GM18951 (cell line): ENCODE results near the gene TREX2.

ENCODE experiments used
- POLR2A ChIP-seq: IDR thresholded peaks from 4 replicates; pipeline ENCODE4 v1.6.1; 2011; ENCODE audit warnings: mild to moderate bottlenecking; ENCODE audit not compliant: insufficient read length, insufficient read depth; ENCODE audit errors: extremely low read depth
- in situ Hi-C: fragments of 300-500 bp; cut with MboI; formaldehyde crosslinking; loops from one replicate; pipeline ENCODE4 v1.12.0; 2022; ENCODE audit warnings: low sequenced_read_pairs, mixed read lengths, inconsistent platforms; ENCODE audit not compliant: unreplicated experiment

The TREX2 gene

DNA sequence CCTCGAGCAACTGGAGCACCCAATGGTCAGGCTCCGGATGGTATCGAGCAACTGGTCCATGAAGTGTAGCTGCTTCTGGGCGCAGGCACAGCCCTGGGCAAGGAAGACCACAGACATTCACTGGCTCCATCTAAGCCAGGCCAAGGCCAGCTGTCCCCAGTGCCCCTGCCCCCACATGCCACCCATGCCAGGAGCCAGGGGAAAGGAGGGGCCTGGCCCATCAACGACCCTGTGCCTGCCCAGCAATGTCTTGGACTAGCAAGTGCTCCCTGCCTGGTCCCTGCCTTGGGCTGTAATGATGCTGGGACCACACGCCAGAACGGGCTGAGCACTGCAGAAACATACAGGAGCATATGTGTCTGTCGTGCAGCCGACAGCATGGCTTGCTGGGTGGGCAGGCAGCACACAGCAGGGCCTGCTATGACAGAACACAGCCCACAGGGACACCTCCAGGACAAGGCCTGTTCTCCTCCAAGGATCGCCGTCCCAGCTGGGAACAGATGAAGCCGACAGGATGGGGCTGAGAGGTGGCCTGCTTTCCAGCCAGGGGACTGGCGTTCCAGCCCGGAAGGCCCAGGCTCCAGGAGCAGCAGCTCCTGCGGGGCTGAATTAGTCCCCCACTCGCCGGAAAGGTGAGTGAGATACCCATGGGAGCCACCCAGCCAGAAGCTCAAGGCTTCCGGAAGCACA is 11.4 kb upstream of the TREX2 start:
- TF ChIP-seq POLR2A = no peak
- in situ Hi-C loops = no loop called here

DNA sequence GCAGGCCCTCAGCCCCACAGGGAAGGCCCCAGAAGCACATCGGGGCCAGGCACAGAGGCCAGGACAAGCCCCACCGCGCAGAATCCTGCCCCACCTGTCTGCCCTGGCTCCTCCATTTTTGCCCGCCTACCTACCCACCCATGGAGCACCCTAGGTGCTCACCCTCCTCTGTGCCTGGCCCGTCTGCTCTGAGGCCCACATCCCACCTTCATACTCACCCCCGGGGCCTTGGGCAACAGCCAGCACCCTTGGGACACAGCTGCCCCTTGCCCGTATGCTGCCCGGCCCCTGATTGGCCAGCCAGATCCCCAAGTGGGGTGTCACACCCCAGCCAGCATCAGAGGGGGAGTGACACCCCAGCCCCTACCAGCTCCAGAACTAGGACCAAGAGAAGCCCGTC is 10.8 kb upstream of the TREX2 start:
- no peak for TF ChIP-seq POLR2A
- in situ Hi-C loops = no loop called here

DNA sequence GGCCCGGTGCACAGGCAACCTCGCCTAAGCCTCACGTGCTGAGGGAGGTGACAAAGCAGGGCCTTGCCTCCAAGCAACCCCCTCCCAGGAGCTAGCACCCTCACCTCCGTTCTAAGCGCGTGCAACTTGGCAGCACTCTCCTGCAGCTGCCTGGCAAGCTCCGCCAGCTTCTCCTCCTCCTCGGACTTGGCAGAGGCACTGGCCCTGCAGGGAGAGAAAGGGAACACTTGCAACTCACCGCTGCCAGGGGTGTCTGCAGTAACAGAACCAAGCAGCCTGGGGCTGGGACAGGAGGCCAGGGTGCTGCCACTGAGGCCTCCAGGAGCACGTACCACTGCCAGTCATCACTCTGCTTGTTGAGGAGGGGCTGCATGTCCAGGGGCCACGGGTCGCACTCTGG is 10.3 kb upstream of the TREX2 start:
- in situ Hi-C loops = no loop called here
- TF ChIP-seq POLR2A = no peak

DNA sequence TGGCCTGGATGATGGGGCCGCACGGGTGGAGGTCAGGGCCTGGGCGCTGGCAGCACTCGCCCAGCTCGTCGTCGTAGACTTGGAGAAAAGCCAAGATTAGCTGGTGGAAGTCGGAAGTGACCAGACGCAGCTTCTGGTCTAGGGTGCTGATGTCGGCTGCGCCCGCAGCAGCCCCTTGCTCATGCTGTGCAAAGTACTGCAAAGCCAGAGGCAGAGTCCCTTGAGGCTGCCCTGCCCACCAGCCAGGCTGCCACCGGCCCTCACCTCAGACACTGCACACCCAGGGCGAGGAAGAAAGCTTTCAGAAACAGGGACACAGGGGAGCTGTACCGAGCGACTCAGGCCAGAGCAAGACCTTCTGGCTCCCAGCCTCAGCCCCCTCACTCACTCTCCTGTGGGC is 9.7 kb upstream of the TREX2 start:
- no peak for TF ChIP-seq POLR2A
- in situ Hi-C loops = no loop called here

DNA sequence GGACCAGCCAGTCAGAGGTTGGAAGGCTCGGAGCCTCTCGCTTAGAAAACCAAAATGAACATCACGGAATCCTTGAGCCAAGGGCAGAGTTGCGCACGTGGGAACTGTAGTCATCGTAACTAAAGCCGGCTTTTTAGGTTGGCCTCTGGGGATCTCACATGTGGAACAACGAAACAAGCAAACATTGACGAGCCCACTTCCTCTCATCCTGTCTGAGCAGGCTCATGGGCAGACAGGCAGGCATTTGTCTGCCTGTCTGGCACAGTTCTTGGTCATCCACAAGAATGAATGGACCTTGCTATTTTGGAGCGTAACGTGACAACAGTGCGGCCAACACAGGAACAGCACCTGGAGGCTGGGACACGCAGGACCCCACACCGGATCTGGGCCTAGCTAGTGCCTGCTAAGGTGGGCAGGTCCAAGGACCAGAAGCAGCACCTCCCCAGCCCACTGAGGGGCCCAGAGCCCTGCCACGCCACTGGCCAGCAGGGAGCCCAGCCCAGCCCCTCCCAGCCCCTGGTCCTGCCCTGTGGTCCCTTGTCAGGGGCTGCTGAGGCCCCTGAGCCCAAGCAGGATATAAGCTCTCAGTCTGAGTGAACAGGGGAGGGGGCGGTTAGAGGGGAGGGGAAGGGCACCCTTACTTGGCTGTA is 9.2 kb upstream of the TREX2 start:
- no peak for TF ChIP-seq POLR2A
- in situ Hi-C loops = no loop called here

DNA sequence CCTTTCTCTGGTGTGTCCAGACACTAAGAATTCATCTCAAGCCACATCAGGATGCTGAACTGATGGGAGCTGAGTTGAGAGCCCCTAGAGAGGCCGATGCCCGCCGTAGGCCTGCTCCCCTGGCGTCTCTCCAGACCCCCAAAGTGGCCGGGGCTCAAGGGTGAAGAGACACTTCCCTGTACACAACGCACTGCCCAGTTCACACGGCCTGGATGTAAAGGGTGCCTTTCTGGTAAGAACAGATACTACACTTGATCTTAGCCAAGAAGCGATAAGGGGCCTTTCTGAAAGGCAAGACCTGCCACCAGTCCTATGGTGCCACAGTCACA is 5.1 kb upstream of the TREX2 start:
- no peak for TF ChIP-seq POLR2A
- in situ Hi-C loops = no loop called here

DNA sequence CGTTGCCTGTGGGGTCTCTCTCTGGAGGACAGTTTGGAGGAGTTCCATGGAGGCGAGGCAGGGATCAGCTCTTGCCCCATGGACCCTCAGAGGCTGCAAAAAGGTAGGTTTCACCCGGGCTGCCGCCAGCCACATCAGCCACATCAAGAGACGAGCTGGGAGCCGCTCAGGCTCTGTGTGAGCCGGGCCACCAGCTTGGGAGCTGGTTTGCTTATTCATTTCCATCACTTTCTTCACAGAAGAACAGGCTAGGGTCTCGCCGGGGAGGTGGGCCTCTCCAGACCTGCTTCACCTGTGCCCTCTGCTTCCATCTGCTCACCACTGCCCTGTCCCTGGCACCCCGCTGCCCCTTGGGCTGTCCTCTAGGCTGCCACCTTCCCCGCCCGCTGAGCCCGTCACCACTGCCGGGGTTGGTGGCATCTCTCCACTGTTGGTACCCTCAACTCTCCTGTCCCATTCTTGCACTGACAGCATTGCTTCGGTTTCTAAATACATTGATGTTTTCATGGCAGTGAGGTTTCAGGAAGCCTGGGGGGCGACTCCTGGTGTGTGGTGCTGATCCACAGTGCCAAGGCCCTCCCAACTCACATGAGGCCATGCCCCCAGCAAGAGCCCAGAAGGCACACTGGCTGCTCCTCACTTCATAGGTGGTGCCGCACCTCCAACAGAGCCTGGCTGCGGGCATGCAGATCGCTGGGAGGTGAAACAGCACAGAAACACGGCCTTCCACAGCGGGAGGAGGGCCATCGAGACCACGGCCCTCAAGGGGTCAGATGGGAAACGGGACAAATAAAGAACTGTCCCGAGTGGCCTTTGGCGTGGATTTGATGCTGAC is 4.5 kb upstream of the TREX2 start:
- in situ Hi-C loops = no loop called here
- TF ChIP-seq POLR2A = no peak

DNA sequence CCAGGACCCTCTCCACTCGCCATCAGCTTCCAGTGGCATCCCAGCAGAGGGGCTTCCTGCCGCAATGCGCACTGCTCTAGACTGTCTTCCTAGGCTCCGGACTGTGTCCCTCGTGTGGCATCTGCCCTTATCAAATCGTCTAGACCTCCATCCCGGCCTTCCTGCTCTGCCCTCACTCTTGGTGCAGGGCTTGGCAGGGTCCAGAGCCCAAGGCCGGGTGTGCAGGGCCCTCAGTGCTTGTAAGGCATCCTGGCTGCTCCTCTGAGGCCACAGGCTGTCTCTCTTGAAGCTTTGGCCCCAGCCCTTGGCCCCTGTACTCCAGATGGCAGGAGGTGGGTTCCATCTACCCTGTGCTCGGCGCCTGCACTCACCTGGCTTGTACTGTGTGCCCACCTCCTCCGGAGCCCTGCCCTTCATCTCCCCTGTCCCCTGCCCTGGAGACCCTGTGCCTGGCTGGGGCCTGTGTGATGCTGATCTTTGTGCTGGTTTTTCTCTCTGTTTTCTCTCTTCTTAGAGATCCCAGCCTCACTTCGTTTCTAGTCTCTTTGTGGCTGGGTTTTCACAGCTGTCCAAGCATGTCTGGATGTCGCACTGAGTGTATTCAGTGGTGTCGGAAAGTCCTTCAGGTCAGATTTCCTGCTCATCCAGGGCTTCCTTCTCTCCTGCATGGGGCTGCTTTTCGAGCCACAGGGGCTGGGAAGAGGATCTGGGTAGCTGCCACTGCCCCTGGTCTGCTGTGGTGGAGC is 3.7 kb upstream of the TREX2 start:
- in situ Hi-C loops = no loop called here

DNA sequence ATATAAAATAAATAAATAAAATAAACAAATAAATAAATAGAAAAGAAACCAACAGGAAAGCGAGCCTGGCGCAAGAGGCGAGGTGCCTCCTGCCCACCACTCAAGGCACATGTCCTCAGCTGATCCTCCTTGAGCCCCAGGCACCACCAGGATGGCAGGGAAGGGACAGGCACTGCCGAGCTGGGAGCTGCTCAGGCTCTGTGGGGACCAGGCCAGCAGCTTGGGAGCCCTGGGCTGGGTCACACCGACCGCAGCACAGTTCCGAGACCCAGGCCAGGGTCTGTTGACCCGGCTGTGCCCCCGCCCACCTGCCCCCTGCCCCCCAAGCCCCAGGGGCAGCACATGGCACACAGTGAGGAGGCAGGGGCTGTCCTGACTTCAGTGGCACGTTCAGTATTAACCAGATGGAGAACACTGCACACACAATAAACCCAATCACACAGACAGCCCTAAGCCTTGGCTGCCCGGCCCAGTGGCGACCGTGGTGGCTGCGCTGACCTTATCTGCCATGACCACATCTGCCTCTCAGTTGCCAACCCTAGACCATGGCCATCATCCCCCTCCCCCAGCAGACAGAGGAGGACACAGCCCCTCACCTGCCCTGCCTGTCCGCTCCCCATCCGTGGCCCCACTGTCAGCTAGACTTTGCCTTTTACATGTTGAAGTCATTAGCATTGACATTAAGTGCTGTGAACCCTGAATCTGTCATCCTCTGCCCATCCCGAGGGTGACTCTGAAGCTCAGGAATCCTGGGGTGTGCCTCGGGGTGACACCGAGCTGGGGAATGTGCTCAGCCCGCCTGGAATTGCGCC is 2.9 kb upstream of the TREX2 start:
- in situ Hi-C loops = no loop called here
- TF ChIP-seq POLR2A = no peak

More for the DNA sequence above, 3.7 kb upstream of the TREX2 start:
- TF ChIP-seq POLR2A = no peak

DNA sequence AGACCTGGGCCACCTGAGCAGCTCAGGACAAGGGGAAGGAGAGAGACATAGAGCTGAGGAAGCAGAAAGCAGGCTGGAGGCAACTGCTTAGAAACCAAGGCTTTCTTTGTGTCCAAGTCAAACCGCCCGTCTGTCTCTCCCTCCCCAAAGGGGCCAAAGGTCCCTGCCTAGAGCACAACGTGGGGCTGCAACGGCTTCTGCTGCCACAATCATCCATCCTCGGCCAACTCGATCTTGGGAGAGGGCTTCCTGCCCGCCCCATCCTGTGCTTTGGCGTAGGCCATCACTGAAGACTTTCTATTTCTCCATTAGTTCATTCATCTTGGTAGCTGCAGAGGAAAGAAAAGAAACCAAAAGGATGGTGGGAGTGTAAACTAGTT is 1.7 kb upstream of the TREX2 start:
- TF ChIP-seq POLR2A = no peak
- in situ Hi-C loops = no loop called here

DNA sequence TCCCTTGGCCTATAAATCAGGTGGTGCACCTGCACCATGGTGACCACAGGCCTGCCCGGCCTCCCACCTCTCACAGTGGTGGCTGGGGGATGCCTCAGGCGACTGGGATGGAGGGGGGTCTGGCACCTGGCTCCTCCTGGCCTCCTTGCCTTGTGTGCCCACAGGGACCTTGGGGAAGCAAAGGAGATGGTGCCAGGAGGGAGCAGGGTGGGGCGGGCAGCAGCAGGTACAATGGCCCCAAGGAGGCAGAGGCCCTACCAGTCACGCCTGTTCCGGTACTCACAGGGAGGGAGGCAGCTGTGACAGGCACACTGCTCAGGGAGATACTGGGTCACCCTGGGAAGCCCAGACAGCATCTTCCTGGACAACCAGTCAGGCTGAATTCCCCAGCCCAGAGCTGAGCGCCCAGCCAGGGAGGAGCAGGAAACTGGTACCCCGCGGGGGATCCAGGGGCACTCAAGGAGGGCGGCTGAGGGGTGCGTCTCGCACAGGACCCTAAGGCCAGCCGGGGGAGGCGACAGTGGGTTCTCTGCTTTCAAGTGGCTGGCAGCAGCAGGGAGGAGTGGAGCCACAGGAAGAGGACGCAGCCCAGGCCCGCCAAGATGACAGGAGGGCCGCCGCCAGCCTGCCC is 1.2 kb upstream of the TREX2 start:
- in situ Hi-C loops = no loop called here
- no peak for TF ChIP-seq POLR2A

DNA sequence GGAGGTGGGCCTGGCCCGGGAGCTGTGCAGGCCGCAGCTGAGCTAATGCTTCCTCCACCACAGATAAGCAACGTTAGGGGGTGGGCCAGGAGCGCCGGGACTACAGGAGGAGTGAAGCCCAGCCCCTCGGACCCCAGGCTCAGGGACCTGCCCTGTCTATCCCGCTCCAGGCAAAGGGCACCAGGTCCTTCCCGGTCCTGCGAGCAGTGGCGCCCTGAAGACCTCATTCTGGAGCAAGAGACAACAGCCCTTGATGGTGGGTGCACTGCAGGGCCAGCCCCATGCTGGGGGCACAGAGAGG is 730 bp upstream of the TREX2 start:
- no peak for TF ChIP-seq POLR2A
- in situ Hi-C loops = no loop called here

DNA sequence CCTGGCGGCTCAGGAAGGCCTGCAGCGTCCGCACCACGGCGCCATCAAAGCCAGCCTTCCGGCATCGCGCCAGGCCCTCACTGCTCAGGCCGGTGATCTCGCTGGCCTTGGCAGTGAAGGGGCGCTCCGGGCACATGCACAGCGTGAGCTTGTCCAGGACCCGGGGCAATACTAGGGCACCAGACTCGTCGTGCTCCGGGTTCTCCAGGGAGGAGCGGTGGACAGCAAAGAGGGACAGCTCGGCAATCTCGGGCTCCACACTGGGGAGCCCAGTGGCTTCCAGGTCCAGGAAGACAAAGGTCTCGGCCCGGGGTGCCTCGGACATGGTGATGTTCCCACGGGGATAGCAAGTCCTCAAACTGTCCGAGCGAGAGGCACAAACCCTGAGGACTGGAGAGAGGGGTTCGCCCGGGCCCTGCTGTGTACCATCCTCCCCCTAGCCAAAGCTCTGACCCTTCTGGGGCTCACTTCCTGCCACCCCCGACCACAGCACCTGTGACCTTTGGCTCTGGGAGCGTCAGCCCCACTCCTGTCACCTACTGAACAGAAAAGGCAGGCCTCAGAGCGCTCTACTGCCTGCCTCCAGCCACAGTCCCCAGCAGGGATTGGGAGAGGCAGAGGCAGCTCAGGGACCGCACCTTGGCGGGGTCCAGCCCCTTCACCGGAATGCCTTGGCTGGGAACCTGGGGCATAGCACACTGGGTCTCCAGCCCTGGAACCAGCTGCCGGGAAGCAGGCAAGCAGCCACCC is 575 bp downstream of the TREX2 start:
- no peak for TF ChIP-seq POLR2A
- in situ Hi-C loops = no loop called here
